Kidney epithelial cell (primary cell): ENCODE data around the gene KIF1B. TPM values are rescaled to one million over a fixed set of nuclear protein-coding genes. Genes with fewer than 3 reads are reported as not detected.

Source experiments
- DNase-seq: peaks from one replicate; pipeline ENCODE4 v3.0.0-alpha.2; 2010; ENCODE audit warnings: low read depth
- H3K27me3 ChIP-seq: 2 replicates; pipeline ENCODE4 v1.6.0; 2011; ENCODE audit warnings: low read length; ENCODE audit not compliant: control insufficient read depth, insufficient read depth
- H3K36me3 ChIP-seq: 2 replicates; pipeline ENCODE4 v1.5.1; 2011; ENCODE audit warnings: low read length; ENCODE audit not compliant: control insufficient read depth, insufficient read depth
- H3K4me3 ChIP-seq: 2 replicates; pipeline ENCODE4 v1.5.1; 2011; ENCODE audit warnings: low read depth, mild to moderate bottlenecking, control low read depth, low read length
- CTCF ChIP-seq: IDR thresholded peaks from 2 replicates; pipeline ENCODE4 v1.5.1; 2011; ENCODE audit warnings: mild to moderate bottlenecking, moderate library complexity, low read length, control low read depth, inconsistent platforms; ENCODE audit not compliant: insufficient read depth, poor library complexity, severe bottlenecking
- total RNA-seq: library from RNA; depleted of rRNA; stranded (reverse); fragments of >200 nt; gene quantifications from 2 replicates; pipeline ENCODE4 v1.2.3, GENCODE V29; 2015

KIF1B gene
- total RNA-seq, 1 donor from 2014 or later, result 33.9 TPM

GRCh38 chr1:10353282-10353681 is 142.9 kb downstream of the KIF1B start:
- Histone ChIP-seq H3K27me3 (no peaks in the 10 kb centered on the region), H3K4me3 (no peak overlapping the region), H3K36me3 (no peaks in the 10 kb centered on the region)
- no peak for DNase-seq
- no peak for TF ChIP-seq CTCF

GRCh38 chr1:10353693-10354092 is 143.3 kb downstream of the KIF1B start:
- TF ChIP-seq CTCF, result no peak
- H3K36me3 ChIP-seq, result no peaks in the 10 kb centered on the region
- DNase-seq, result no peak
- no peaks in the 10 kb centered on the region for H3K27me3 ChIP-seq
- no peak overlapping the region for H3K4me3 ChIP-seq

- Histone ChIP-seq H3K36me3 (peaks cover under 1% of the 10 kb centered on the region), H3K4me3 (no peak overlapping the region), H3K27me3 (no peaks in the 10 kb centered on the region)
- DNase-seq, result no peak
- no peak for TF ChIP-seq CTCF
Observed at GRCh38 chr1:10360045-10360444, 149.7 kb downstream of the KIF1B start.

GRCh38 chr1:10361515-10361914 is 151.1 kb downstream of the KIF1B start:
- DNase-seq, result no peak
- H3K36me3 ChIP-seq, result peaks cover 2% of the 10 kb centered on the region
- no peaks in the 10 kb centered on the region for H3K27me3 ChIP-seq
- H3K4me3 ChIP-seq, result no peak overlapping the region
- TF ChIP-seq CTCF, result no peak

- TF ChIP-seq CTCF, result no peak
- H3K36me3 ChIP-seq, result peaks cover 7% of the 10 kb centered on the region
Observed at GRCh38 chr1:10368194-10368593, 157.8 kb downstream of the KIF1B start.

GRCh38 chr1:10374442-10374860 is 164.1 kb downstream of the KIF1B start:
- Histone ChIP-seq H3K36me3 (peaks cover 4% of the 10 kb centered on the region), H3K4me3 (no peak overlapping the region), H3K27me3 (no peaks in the 10 kb centered on the region)
- TF ChIP-seq CTCF, result no peak
- DNase-seq, result no peak

More at GRCh38 chr1:10368194-10368593, 157.8 kb downstream of the KIF1B start:
- Histone ChIP-seq H3K4me3 (no peak overlapping the region), H3K27me3 (no peaks in the 10 kb centered on the region)
- no peak for DNase-seq
